ENCODE data around the gene STAG3.

The STAG3 gene

DNA sequence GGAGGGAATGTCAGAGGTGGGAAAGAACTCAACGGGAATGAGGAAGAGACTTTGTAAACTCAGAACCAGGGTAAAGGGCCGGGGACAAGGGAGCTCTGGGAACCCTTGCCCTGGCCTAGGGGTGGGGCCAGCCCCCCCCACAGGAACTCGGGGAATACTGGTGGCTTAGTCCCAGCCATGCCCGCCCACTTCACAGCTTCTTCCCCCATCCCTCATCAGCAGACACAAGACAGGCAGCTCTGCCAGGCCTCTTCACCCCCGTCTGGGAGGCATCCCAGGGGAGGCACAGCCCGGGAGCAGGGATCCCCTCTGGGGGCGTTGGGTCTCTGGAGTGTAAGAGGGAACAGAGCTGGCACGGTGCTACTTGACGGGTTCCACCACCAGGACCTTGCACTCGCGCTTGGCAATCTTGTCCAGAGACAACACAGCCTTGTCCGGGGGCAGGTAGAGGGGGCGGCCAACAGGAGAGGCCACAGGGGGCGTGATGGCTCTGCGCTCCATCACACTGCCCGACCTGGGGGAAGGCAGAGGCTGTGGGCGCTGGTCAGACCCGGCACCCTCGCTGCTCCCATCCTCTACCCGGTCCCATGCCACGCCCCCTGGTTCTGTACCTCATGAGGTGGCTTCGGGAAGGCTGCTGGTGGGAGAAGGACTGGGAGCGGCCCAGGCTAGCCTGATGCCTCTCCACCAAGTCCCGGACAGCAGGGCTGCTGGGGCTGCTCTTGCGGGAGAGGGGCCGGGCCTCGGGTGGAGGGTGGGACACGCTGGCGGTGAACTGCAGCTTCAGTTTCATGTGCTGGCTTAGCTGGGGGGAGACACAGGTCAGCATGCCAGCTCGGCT lies 22.8 kb upstream of the STAG3 start:
- DNase-seq (ENCODE audit: low read depth in 2 of 2) = no peak

DNA sequence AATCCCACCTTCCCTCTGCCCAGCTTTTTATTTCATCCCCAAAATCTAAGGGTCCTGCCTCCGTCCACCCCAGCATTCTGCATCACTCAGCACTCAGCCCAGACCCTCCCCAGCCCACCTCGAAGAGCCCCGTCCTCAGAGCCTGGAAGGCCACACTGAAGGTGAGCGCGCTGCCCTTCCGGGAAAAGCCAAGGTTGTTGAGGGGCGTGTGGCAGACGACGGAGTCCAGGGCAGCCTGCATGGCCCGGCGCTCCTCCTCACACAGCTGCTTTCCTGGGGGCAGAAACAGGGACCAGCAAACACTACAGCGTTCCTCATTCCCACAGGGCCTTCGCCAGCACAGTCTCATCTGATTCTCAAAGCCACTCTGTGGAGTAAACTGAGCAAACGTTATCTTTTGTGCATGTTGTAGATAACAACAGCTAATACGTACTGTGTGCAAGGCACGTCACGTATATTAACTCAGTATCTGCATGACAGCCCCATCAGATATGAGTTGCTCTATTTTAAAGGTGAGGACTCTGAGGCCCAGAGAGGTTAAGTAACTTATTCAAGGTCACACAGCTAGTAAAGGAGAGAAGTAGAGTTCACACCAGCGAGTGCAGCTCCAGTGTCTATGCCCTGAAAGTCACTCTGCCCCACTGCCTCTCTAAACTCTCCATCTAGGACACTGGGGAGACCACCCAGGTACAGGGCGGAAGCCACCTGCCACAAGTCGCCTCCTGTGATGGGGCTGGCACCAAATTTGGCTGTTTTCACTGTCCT lies 22.0 kb upstream of the STAG3 start:
- DNase-seq (ENCODE audit: low read depth in 2 of 2) = no peak

DNA sequence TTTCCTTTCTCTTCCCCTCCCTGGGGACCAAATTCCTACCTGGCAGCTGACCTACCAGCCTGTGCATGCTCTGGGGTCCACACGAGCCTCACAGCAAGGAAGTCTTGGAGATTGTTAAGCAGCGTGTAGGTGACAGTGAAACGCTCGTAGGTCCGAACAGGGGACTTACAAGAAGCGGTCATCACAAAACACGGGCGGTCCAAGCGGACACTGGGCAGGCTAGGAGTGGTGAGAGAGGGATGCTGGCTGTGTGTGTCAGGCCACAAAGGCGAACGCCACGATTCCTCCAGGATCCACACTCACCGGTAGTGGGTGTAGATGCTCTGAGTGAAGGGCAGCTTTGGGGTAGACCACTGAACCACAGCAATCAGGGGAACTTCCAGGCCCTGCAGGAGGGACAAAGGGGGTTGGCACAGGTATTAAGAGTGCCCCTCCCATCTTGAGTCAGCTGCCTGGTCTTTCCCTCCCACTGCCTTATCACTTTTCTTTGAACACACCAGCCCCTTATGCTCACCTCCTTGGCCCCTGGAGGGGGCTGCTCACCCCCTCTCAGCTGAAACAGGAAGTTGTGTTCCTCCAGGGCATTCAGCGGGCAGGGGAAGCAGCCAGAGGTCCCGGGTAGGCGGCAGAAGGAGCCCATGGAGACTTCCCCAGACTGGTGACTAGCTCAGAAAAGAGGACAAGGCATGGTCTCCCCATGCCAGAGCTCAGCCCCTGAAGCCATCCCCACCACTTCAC lies 21.2 kb upstream of the STAG3 start:
- no peak for DNase-seq (ENCODE audit: low read depth in 2 of 2)

DNA sequence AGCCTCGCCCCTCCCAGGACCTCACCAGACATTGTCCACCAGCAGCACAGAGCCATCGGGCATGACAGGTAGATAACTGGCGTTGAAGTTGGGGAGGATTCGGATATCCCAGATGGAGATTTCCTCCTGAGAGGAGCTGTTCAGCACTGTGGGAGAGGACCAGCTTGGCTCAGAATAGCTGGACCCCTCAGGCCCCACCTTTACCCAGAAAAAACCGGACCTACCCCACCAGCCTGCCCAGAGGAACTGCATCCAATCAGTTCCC lies 20.7 kb upstream of the STAG3 start:
- no peak for DNase-seq (ENCODE audit: low read depth in 2 of 2)

DNA sequence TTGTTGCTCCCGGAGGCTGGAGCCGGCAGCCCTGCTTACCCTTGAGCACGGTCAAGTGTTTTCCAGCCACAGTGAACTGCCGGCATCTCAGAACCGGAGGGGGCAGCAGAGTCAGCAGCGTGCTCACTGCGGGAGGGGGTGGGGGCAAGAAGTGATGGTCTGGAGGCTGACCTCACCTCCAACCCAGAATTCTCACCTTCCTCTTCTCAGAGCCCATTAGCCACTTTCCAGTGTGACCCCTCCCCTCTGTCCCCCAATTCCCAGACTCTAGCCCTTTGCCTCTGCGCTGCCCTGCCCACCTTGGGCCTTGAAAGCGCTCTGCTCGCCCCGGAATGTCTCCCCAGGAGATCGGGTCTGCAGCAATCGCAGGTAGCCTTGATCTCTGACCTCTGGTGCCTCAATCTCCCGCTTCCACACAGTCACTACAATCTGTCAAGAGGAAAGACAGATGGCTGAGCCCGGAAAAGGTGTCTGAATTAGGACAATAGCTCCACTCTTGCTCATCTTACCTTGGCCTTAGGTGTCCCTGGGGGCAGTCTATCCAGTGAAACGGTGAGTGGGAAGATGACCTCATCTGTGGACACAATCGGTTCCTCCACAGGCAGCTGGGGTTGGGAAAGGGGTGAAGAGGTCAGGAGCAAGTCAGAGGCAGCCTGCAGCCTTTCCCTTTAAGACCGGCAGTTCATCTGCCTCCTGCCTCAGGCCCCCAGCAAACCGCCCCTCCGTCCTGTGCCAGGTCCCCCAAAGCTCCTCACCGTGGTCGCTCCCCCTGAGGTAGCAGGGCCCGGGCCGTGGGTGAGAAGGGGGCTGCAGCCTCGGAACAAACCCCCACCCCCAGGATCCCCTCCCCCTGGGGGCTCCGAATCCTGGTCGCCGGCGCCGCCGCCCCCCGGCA lies 20.1 kb upstream of the STAG3 start:
- DNase-seq (ENCODE audit: low read depth in 2 of 2) = no peak

DNA sequence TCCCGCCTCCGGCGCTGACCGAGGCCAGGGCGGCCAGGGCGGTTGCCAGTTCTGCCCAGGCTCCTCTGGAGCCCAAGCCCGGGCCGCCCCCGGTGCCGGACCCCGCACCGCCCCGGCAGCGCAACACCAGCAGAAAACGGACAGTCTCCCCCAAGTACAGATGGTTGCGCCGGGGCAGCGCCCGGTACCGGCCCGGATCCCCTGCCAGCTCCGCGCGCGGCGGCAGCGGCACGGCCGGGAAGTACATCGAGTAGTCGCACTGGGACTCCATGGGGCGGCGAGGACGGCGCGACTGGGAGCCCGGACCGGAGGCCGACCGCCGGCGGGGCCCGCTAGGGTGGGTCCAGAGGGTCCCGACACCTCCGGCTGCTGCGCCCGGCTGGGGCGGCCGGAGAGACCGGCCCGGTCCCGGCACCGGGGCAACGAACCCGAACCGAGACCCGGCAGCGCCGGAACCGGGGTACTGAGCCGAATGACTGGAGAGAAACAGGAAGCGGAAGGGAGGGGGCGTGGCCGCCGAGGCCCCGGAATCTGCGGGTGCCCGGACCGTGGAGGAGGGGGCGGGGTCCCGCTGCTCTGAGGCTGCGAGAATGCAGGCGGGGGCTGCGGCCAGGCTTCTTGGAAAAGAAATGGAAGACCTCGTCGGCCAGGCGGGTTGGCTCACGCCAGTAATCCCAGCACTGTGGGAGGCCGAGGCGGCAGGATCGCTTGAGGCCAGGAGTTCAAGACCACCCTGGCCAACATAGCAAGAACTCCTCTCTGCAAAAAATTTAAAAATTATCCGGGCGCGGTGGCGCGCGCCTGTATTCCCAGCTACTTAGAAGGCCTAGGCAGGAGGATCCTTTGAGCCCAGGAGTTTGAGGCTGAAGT lies 19.3 kb upstream of the STAG3 start, which contains the start of gene TRAPPC14:
TSS of gene TRAPPC14 (minus strand) at position 495 of the 870 bp plus-strand sequence. CDS start at position 271, 224 bp downstream.
- peak; percentile 84 to 89 for DNase-seq (ENCODE audit: low read depth in 2 of 2)

DNA sequence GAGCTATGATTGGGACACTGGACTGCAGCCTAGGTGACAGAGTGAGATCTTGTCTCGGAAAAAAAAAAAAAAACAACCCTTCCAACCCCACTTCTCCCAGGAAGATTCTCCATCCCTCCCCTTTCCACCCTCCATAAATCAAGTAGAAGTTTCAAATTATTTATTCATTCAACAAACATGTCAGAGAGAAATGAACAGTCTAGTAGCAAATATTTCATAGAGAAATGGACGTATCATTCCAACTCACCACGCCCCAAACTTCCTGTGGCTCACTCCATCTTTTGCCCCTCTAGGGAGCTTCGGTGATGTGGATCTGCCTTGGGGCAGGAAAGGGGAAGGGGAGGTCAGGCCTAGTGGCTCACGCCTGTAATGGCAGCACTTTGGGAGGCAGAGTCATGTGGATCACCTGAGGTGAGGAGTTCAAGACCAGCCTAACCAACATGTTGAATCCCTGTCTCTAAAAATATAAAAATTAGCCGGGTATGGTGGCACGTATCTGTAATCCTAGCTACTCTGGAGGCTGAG lies 18.6 kb upstream of the STAG3 start:
- no peak for DNase-seq (ENCODE audit: low read depth in 2 of 2)

DNA sequence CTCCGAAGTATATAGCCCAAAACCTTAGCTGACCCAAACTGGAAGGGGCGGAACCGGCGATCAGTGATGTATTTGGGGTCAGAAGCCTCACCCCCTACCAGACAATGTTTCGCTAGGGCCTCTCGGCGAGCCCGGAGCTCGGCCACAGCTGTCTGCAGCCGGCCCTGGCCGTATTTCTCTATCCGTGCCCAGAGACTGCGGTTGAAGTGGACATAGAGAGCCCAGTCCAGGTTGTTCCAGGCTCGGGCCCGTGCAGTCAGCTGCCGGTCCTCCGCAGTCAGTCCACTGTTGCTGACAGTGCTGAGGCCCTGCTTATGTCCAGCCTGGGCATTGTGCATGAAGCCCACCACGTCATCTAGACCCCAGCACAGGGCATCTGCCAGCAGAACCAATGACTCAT lies 17.7 kb upstream of the STAG3 start:
- no peak for DNase-seq (ENCODE audit: low read depth in 2 of 2)

DNA sequence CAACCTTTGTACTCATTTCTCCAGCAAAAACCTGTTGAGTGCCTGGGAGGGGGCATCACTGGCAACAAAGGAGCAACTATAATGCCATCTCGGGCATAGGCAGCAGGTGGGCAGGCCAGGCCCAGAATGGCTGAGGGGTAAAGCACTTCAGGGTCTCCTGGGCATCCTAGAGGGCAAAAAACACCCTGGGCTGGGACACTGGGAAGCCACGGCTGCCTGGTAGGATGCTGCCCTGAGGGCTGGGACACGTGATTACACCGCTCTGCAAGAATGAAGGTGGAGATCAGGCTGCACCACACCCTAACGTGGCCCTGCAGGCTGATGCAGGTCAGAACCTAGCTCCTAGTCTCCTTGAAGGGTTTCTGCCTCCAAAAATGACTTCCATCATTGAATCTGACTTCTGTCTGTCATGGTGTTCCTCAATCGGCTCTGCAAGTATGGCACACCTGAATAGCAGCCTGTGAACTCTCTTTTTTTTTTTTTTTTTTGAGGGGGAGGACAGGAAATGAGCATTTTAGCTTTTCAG lies 14.6 kb upstream of the STAG3 start:
- DNase-seq (ENCODE audit: low read depth in 2 of 2) = no peak

DNA sequence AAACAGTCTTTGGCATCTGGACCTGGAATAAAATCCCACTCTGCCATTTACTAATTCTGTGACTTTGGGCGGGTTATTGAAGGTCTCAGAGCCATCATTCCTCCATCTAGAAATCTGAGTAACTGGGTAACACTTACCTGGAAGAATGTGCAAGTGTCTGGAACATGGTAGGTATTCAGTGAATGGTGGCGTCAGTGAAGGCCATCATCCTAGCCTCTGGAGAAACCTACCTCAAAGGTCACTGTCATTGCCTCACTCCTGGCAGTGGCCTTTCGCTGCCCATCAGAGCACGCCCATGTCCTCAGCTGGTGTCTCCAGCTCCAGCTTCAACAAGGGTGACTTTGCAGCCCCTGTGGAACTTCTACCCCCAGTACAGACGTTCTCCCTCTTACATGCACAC lies 13.8 kb upstream of the STAG3 start:
- no peak for DNase-seq (ENCODE audit: low read depth in 2 of 2)

DNA sequence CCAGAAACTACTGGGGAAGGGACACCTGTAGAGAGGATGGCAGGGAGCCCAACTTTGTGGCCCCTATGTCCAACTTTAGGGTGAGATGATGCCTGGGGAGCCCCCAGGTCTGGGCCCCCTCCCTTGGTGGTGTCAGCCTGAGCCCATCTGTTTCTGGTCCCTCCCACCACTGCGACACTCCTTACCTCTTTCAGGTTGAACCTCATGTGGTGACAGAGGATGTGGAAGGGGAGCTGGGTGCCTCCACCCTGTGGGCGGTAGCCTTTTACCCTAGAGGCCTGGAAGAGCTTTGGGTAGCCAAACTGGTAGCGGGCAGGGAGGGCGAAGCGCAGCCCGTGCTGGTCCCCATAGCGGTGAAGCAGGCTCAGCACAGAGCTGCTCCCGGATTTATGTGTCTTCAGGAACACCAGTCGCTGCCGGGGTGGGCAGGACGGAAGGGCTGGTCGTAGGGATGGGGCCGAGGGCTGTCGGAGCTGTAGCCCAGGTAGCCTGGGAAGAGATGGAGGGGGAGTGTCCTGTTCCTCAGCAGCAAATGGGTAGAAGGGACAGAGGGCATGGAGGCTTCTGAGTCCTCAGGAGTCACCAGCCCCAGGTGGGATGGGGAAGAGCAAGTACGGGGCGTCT lies 11.3 kb upstream of the STAG3 start:
- DNase-seq (ENCODE audit: low read depth in 2 of 2) = no peak

DNA sequence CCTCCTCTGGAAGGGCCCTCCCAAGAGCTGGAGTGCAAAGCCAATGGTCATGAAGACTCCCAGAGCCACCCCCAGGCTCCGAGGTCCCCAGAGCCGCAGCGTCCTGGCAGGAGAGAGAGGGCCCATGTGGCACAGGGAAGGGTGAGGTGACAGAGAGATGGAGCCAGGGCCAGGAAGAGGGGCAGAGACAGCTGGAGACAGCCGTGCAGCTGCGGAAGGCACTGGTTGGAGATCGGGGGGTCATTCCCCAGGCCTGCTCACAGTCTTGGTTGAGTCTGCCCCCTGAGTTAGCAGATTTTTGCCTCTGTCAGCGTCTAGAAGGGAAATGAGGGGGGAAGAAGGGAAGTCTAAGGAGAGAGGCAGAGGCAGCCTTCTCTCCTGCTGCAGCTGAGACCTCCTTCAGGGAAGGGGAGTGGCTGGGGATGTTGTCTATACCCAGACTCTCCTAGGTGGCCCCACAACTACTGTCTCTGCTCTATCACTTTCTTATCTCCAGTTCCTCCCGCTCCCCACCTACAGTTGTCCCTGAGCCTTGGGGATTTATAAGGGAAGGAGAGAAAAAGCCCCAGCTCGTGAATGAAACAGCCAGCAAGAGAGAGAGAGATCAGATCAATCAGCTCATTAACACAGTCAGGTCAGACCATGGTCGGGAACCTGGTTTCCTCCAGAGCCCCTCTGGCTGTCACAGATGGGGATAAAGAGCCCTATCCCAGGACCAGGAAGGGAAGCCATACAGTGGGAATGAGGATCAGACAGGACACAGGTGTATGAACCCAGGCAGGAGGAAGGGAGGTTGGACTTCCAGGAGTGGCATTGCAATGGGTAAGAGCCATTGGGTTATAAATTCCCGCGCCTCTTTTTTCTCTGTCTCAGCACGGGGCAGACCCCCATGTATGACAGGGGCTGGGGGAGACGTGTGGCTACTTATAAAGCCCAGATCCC lies 10.5 kb upstream of the STAG3 start:
- DNase-seq (ENCODE audit: low read depth in 2 of 2) = no peak

DNA sequence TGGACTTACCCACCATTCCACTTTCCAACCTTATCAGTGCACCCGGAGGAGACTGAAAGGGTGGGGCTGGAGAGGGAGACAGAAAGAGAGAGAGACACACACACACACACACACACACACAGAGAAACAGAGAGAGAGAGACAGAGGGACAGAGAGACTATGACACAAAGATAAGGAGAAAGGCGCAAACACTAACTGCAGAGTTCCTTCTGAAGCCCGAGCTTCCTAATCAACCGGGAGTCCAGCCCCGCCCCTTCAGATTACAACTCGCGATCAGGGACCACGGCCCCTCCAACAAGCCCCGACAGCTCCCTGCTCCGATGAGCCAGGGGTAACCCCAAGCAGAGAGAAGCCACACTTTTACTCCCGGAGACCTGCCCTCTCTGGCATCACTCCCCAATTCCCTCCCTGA lies 9.8 kb upstream of the STAG3 start:
- DNase-seq (ENCODE audit: low read depth in 2 of 2) = no peak

DNA sequence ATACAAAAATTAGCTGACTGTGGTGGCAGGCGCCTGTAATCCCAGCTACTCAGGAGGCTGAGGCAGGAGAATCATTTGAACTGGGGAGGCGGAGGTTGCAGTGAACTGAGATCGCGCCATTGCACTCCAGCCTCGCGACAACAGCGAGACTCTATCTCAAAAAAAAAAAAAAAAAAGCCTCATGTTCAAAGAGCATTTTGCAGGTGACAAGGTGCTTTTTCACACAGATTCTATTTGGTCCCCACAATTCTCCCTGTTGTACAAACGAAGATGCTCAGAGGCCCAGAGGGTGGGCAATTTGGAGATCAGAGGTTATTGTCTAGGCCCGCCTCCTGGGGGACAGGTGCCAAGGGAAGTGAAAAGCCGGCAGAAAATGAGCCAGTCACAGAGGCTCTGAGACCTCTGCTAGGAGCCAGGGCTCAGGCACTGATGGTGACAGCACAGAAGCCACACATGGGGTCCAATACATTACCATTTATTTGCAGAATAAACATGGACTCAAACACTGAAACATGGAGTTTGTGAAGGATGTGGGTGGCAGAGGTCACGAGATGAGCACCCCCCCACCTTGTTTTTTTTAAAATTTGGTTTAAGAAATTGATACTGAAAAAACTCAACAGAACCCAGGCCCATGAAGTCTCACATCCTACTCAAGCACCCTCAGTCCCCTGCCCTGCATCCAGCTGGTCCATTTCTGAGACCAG lies 8.4 kb upstream of the STAG3 start:
- no peak for DNase-seq (ENCODE audit: low read depth in 2 of 2)

DNA sequence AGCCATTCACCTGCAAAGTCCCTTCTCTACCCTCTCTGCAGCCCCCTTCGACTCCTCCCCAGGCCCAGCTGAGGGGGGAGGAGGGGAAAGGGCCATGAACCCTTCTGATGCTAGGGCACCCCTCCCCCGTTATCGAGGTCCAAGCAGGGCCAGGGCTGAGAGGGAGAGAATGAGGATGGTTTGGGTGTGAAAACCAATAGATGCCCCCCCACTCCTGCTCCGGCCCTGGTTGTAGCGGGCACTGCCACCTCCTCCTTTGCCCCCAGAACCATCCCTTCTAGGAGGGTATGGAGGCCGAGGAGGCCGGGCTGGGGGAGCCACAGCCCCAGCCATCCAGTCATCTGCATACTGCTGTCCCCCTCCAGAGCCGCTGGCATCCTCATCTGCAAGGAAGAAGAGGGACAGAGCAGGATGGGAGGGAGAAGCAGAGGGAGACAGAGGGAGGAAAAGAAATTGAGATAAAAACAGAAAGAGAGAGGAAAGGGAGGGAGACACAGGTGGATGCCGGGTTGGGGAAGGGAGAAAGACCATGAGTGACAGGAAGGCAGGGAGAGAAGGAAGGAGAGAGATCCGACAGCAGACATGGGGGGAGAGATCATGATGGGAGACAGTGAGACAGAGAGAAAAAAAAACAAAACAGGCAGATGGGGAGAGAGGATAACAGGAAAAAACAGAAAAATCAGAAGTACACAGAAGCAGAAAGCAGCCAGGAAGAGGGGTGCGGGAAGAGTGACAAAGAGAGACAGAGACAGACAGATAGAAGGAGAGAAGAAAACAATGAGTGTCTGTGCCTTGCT lies 7.4 kb upstream of the STAG3 start:
- DNase-seq (ENCODE audit: low read depth in 2 of 2) = no peak

DNA sequence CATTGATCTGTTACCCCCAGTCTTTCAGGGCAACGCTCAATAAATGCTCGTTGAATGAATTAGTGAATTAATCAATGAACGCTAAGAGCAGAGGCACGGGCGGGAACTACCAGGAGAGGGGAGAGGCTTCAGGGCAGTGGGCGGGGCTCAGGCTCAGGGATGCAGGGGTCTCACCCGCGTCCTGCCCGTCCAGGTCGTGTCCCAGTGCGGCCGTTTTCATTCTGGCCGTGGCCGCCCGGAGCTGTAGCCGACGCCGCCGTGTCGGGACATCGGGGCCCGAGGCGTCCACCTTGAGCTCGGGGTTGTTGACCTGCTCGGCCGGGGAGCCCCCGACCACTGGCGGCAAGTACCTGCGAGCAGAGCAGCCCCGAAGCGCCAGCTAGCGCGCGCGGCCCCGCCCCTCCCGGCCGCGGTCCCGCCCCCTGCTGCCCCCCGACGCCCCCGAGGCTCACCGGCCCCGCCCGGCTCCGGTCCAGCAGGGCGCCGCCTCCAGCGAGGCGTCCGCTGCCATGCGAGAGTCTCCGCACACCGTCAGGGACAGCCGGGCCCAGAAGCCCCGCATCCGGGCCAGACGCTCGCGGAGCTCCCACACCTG lies 6.5 kb upstream of the STAG3 start:
- DNase-seq (ENCODE audit: low read depth in 2 of 2) = no peak

DNA sequence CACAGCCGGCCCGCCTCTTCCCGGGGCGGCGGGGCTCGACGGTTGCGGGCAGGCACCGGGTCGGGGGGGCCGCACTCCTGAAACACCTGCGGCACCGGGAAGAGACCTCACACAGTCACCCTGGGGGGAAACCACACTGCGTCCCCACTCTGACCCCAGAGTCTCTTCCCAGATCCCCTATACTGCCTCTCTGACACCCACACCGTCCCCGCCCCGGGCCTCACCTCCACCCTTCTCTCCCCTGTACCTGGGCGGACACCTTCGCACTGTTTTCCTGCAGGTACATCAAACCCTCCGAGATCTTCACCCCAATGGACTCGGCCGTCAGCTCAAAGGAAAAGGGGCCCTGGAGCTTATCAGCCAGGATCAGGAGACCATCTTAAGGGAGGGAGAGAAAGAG lies 5.9 kb upstream of the STAG3 start:
- no peak for DNase-seq (ENCODE audit: low read depth in 2 of 2)

Measured in stimulated activated CD4-positive, alpha-beta T cell treated with anti-CD3 and anti-CD28 coated beads, Interleukin-15, amount 100 ng/mL, for 48 hours (primary cell).